OCI-LY7 (cell line): Measurements from ENCODE around the gene GPN1. TPM values are rescaled to one million over a fixed set of nuclear protein-coding genes. Genes with fewer than 3 reads are reported as not detected.
"Not testable (repeated sequence)": the region's sequence is repeated elsewhere in the genome, so short reads cannot be mapped to it uniquely, and the experiment has no call there.

Experiments
- BruUV-seq: library from RNA; stranded (reverse); fragments of 400-500 nt; replicated peaks from 2 replicates; lab custom pipeline; 2021; lab: Mats Ljungman, UMichigan
- CTCF ChIA-PET: fragments of 300-600 bp; sonication (Branson Sonifier 250); formaldehyde crosslinking; loops from one replicate; lab custom pipeline; 2022; ENCODE audit warnings: antibody characterized with exemption; ENCODE audit not compliant: unreplicated experiment; lab: Charles Lee
- POLR2A ChIA-PET: fragments of 300-600 bp; sonication (Branson Sonifier 250); formaldehyde crosslinking; loops from one replicate; lab custom pipeline; 2022; ENCODE audit warnings: antibody characterized with exemption; lab: Charles Lee
- DNase-seq: peaks from one replicate; pipeline ENCODE4 v3.0.0-alpha.2; 2015; ENCODE audit warnings: low spot score
- H2AFZ ChIP-seq: fragments of 200-600 bp; sonication (generic), shearing (Covaris generic); 2 replicates; pipeline ENCODE4 v1.6.1; 2014; ENCODE audit warnings: mild to moderate bottlenecking, antibody characterized with exemption, low read length, moderate library complexity
- H3K27ac ChIP-seq: fragments of 200-600 bp; sonication (generic); 2 replicates; pipeline ENCODE4 v1.5.1; 2014; ENCODE audit warnings: mixed run types, low read depth, mild to moderate bottlenecking, moderate library complexity, low read length, inconsistent platforms; ENCODE audit not compliant: poor library complexity, severe bottlenecking
- H3K36me3 ChIP-seq: fragments of 200-600 bp; sonication (generic); 2 replicates; pipeline ENCODE4 v1.6.1; 2014; ENCODE audit warnings: mild to moderate bottlenecking, antibody characterized with exemption, low read length, moderate library complexity, mixed read lengths; ENCODE audit not compliant: insufficient read depth
- H3K4me1 ChIP-seq: fragments of 200-600 bp; sonication (generic); 2 replicates; pipeline ENCODE4 v1.5.1; 2014; ENCODE audit warnings: mild to moderate bottlenecking, low read length; ENCODE audit not compliant: insufficient read depth, poor library complexity, severe bottlenecking
- H3K4me2 ChIP-seq: fragments of 200-600 bp; sonication (generic); 2 replicates; pipeline ENCODE4 v1.6.1; 2014; ENCODE audit warnings: mild to moderate bottlenecking, low read length
- H3K4me3 ChIP-seq: fragments of 200-600 bp; sonication (generic); 2 replicates; pipeline ENCODE4 v1.5.1; 2014; ENCODE audit warnings: mild to moderate bottlenecking, low read depth, low read length; ENCODE audit not compliant: poor library complexity, severe bottlenecking
- H3K79me2 ChIP-seq: fragments of 200-600 bp; sonication (generic); 2 replicates; pipeline ENCODE4 v1.6.1; 2016; ENCODE audit warnings: low read depth, mild to moderate bottlenecking, low read length, moderate library complexity, mixed read lengths; ENCODE audit not compliant: insufficient read depth
- H3K9me2 ChIP-seq: fragments of 200-600 bp; sonication (generic); 2 replicates; pipeline ENCODE4 v1.6.1; 2016; ENCODE audit warnings: mild to moderate bottlenecking, low read length, mixed read lengths; ENCODE audit not compliant: insufficient read depth
- H3K9me3 ChIP-seq: fragments of 200-600 bp; sonication (generic); 2 replicates; pipeline ENCODE4 v1.6.1; 2014; ENCODE audit warnings: mild to moderate bottlenecking, mixed run types, low read length, mixed read lengths
- H4K20me1 ChIP-seq: fragments of 200-600 bp; sonication (generic); 2 replicates; pipeline ENCODE4 v1.6.1; 2014; ENCODE audit warnings: mild to moderate bottlenecking, antibody characterized with exemption, low read length, moderate library complexity, mixed read lengths; ENCODE audit not compliant: insufficient read depth
- CTCF ChIP-seq: fragments of 200-600 bp; sonication (generic); conservative IDR thresholded peaks from 2 replicates; pipeline ENCODE4 v1.5.1; 2014; ENCODE audit warnings: mild to moderate bottlenecking, antibody characterized with exemption, low read length, moderate library complexity, mixed read lengths
- EZH2phosphoT487 ChIP-seq: fragments of 200-600 bp; sonication (generic); IDR thresholded peaks from 2 replicates; pipeline ENCODE4 v1.6.1; 2018; ENCODE audit warnings: low read depth, borderline replicate concordance, mild to moderate bottlenecking, mixed run types, antibody characterized with exemption, low read length, moderate library complexity, mixed read lengths
- intact Hi-C: fragments of 100-400 bp; cut with micrococcal nuclease; formaldehyde crosslinking; loops from one replicate; pipeline ENCODE4 v1.10.0; 2022; ENCODE audit not compliant: unreplicated experiment
- total RNA-seq, 2 experiments: library from RNA; depleted of rRNA in 1 of 2; stranded (reverse); fragments of >200 nt in 1 of 2; shearing (Covaris generic) in 1 of 2; gene quantifications; 2 replicates each; pipeline ENCODE4 v1.2.3, GENCODE V29; 2014 to 2022

The GPN1 gene
- total RNA-seq, 2 experiments from 2014 or later, result 31.1 to 36.6 TPM

- no TSS peak for BruUV-seq
- peaks cover 16% of the 10 kb centered on the region; the same call in 1 of the 2 replicates for H3K79me2 ChIP-seq
- no peaks in the 10 kb centered on the region for H4K20me1 ChIP-seq
- H2AFZ ChIP-seq, result no peak overlapping the region
- no peaks in the 10 kb centered on the region for H3K9me3 ChIP-seq
- H3K4me3 ChIP-seq, result no peak overlapping the region
- H3K4me1 ChIP-seq, result peaks cover 29% of the 10 kb centered on the region
- intact Hi-C loops, result loop anchor here (5.0 kb wide), 2 partner anchors 43 to 218 kb away; partner anchors contain the start of genes PPM1G and ZNF512
- no peak for TF ChIP-seq CTCF
- no peak for TF ChIP-seq EZH2phosphoT487
- no peak overlapping the region for H3K4me2 ChIP-seq
- H3K36me3 ChIP-seq, result peaks cover 53% of the 10 kb centered on the region
- DNase-seq, result no peak
- no peaks in the 10 kb centered on the region for H3K9me2 ChIP-seq
- ChIA-PET CTCF (no interaction called here), POLR2A (interaction anchor here (0.6 kb wide), 1 partner anchor 413 kb away, joined by 3 read pairs; the partner anchor contains the start of genes ATRAID and SLC5A6)
- H3K27ac ChIP-seq, result no peak overlapping the region
Measured at GRCh38 chr2:27624943-27625342, 3.9 kb upstream of the GPN1 start.

GRCh38 chr2:27626323-27626722 is 2.5 kb upstream of the GPN1 start:
- H4K20me1 ChIP-seq, H2AFZ ChIP-seq, H3K9me3 ChIP-seq, CTCF ChIA-PET, BruUV-seq, DNase-seq, H3K9me2 ChIP-seq: not testable (repeated sequence)
- POLR2A ChIA-PET, result interaction anchor here (1.0 to 1.2 kb wide), 2 partner anchors 10 to 37 kb away, joined by 3 read pairs; partner anchors contain the start of genes SLC4A1AP and SUPT7L
- Histone ChIP-seq H3K79me2 (peaks cover 17% of the 10 kb centered on the region; the same call in 1 of the 2 replicates), H3K27ac (peak overlapping the region; percentile 81), H3K4me2 (peak overlapping the region; percentile 99), H3K4me1 (peaks cover 32% of the 10 kb centered on the region), H3K4me3 (peak overlapping the region; percentile 96), H3K36me3 (peaks cover 52% of the 10 kb centered on the region)
- intact Hi-C loops, result loop anchor here (5.0 kb wide), 2 partner anchors 44 to 219 kb away; partner anchors contain the start of genes PPM1G and ZNF512

- peak overlapping the region; percentile 96 for H3K4me3 ChIP-seq
- H2AFZ ChIP-seq, H4K20me1 ChIP-seq, CTCF ChIA-PET, H3K9me2 ChIP-seq, H3K9me3 ChIP-seq, BruUV-seq: not testable (repeated sequence)
- H3K27ac ChIP-seq, result peak overlapping the region; percentile 81
- H3K4me2 ChIP-seq, result peak overlapping the region; percentile 99
- intact Hi-C loops, result loop anchor here (5.0 kb wide), 2 partner anchors 45 to 220 kb away; partner anchors contain the start of genes PPM1G and ZNF512
- POLR2A ChIA-PET, result interaction anchor here (0.6 to 1.2 kb wide), 4 partner anchors 11 to 768 kb away, joined by 3 to 4 read pairs (median 3); partner anchors contain the start of genes SLC4A1AP, SUPT7L and ZNF512
- H3K4me1 ChIP-seq, result peaks cover 32% of the 10 kb centered on the region
- peak; percentile 63 for DNase-seq
- H3K79me2 ChIP-seq, result peaks cover 17% of the 10 kb centered on the region; the same call in 1 of the 2 replicates
- peaks cover 52% of the 10 kb centered on the region for H3K36me3 ChIP-seq
Measured at GRCh38 chr2:27626921-27627320, 1.9 kb upstream of the GPN1 start.
